ENCODE data around the gene DDAH1.

GRCh38 chr1:85282424-85282823 lies 182.5 kb downstream of the DDAH1 start:
- TF ChIP-seq, protein P1, sequence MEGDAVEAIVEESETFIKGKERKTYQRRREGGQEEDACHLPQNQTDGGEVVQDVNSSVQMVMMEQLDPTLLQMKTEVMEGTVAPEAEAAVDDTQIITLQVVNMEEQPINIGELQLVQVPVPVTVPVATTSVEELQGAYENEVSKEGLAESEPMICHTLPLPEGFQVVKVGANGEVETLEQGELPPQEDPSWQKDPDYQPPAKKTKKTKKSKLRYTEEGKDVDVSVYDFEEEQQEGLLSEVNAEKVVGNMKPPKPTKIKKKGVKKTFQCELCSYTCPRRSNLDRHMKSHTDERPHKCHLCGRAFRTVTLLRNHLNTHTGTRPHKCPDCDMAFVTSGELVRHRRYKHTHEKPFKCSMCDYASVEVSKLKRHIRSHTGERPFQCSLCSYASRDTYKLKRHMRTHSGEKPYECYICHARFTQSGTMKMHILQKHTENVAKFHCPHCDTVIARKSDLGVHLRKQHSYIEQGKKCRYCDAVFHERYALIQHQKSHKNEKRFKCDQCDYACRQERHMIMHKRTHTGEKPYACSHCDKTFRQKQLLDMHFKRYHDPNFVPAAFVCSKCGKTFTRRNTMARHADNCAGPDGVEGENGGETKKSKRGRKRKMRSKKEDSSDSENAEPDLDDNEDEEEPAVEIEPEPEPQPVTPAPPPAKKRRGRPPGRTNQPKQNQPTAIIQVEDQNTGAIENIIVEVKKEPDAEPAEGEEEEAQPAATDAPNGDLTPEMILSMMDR (IDR thresholded peaks at IDR 0.05): no peak
- TF ChIP-seq POLR2A (IDR thresholded peaks at IDR 0.05): no peak
